HepG2 (cell line): Measurements from ENCODE around the gene PPP4R4. TPM values are rescaled to one million over a fixed set of nuclear protein-coding genes. Genes with fewer than 3 reads are reported as not detected.

Source experiments
- AHDC1 ChIP-seq: sonication (generic); formaldehyde crosslinking; IDR thresholded peaks from 2 replicates; pipeline ENCODE4 v1.5.1; 2020; ENCODE audit warnings: mild to moderate bottlenecking, missing genetic modification reagents, borderline replicate concordance
- ATF2 ChIP-seq: sonication (generic); formaldehyde crosslinking; IDR thresholded peaks from 2 replicates; pipeline ENCODE4 v1.4.0; 2020; ENCODE audit warnings: missing genetic modification reagents
- ELF3 ChIP-seq: IDR thresholded peaks from 2 replicates; pipeline ENCODE4 v1.6.1; 2016; ENCODE audit warnings: missing genetic modification reagents, missing compliant biosample characterization
- RAD51 ChIP-seq: fragments of 450-650 bp; IDR thresholded peaks from 2 replicates; pipeline ENCODE4 v1.6.1; 2016; ENCODE audit warnings: borderline replicate concordance
- SIN3A ChIP-seq: IDR thresholded peaks from 2 replicates; pipeline ENCODE4 v1.6.1; 2011; ENCODE audit warnings: low read depth, mild to moderate bottlenecking, control low read depth, low read length, borderline replicate concordance
- ZBTB3 ChIP-seq: sonication (generic); formaldehyde crosslinking; IDR thresholded peaks from 2 replicates; pipeline ENCODE4 v1.4.0; 2020; ENCODE audit warnings: low read depth, mild to moderate bottlenecking, moderate library complexity, missing genetic modification reagents, borderline replicate concordance
- ZBTB40 ChIP-seq, 2 experiments: fragments of 450-650 bp in 1 of 2; sonication (generic) in 1 of 2; formaldehyde crosslinking in 1 of 2; IDR thresholded peaks; 2 replicates each; pipeline versions ENCODE4 v1.6.1 to v1.8.0; 2016 to 2022; ENCODE audit warnings: antibody characterized with exemption in 1 of 2, mild to moderate bottlenecking in 1 of 2, missing genetic modification reagents in 1 of 2
- ZNF280B ChIP-seq: sonication (generic); formaldehyde crosslinking; IDR thresholded peaks from 2 replicates; pipeline ENCODE4 v1.5.0; 2020; ENCODE audit warnings: missing genetic modification reagents, mild to moderate bottlenecking, borderline replicate concordance
- ZNF660 ChIP-seq: sonication (generic); formaldehyde crosslinking; IDR thresholded peaks from 2 replicates; pipeline ENCODE4 v1.5.1; 2020; ENCODE audit warnings: mild to moderate bottlenecking, low read depth, missing genetic modification reagents, borderline replicate concordance
- polyA plus RNA-seq, 8 experiments: library from polyadenylated mRNA; depleted of rRNA in 3 of 8; stranded (reverse) in 7 of 8; unstranded in 1 of 8; fragments of >200 nt; fragmentation: Illumina TruSeq in 4 of 8; extraction: Trizol in 4 of 8; gene quantifications; 2 replicates each; pipeline versions ENCODE4 v1.2.1 to v1.2.3, GENCODE V29; 2011 to 2016; ENCODE audit warnings: low read depth in 4 of 8, missing spikeins in 1 of 8, mixed read lengths in 1 of 8; ENCODE audit not compliant: insufficient read depth in 1 of 8
- total RNA-seq, 5 experiments: library from RNA; depleted of rRNA; stranded (reverse); fragments of >200 nt; fragmentation: Illumina TruSeq; extraction: Trizol; gene quantifications; 2 replicates each; pipeline ENCODE4 v1.2.3, GENCODE V29; 2016; ENCODE audit warnings: low read depth in 1 of 5

Gene PPP4R4
- total and polyA plus RNA-seq, 2 of the 13 experiments (the other 11 are each of a cell fraction or from before 2014, with no cell fraction given), result 9.5 to 19.8 TPM

- TF ChIP-seq ATF2 (CRISPR knock-in tag), result peak; percentile 49; the same call in 1 of the 2 replicates
- no peak for TF ChIP-seq ZBTB3
- TF ChIP-seq SIN3A, result no peak
- no peak for TF ChIP-seq AHDC1 (CRISPR knock-in tag)
- TF ChIP-seq RAD51, result no peak
- TF ChIP-seq ZNF660, result no peak
- no peak for TF ChIP-seq ZBTB40 (IDR thresholded peaks at IDR 0.05)
- TF ChIP-seq ZBTB40 (CRISPR knock-in tag; IDR thresholded peaks at IDR 0.05), result no peak
- 0 out of 2 replicates have a peak, but pooled peaks have one; percentile 48 for TF ChIP-seq ELF3 (CRISPR knock-in tag)
- no peak for TF ChIP-seq ZNF280B
These were observed 37.4 kb upstream of the PPP4R4 start (continued) for GRCh38 chr14:94136575-94137331.
